Measurements from ENCODE around the gene PPP1R27. TPM values are rescaled to one million over a fixed set of nuclear protein-coding genes. Genes with fewer than 3 reads are reported as not detected.

PPP1R27 gene
- total RNA-seq, 6 donors from 2014 or later = not detected

DNA sequence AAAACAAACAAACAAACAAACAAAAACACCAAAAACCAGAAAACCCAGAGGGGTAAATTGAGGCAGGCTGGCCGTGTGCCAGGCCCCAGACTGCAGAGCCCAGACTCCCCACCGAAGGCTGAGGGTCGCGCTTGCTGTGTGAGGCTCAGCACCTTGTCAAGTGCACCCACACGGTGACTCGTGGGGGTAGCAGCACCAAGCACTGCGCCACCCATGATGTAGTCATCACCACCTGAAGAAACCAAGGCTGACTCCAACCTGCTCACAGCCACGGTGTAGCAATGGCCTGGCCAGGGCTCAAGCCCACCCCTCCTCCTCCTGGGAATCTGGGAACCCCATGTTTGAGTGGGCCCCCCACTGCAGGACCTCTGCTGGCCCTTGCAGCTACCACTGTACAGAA is 13.7 kb downstream of the PPP1R27 start:
- H3K36me3 ChIP-seq = peaks cover 0 to 26% (median 14%) of the 10 kb centered on the region in 4 donors
- H3K27me3 ChIP-seq = no peaks in the 10 kb centered on the region
- H3K4me3 ChIP-seq = peak overlapping the region in 1 of 4 donors; percentile 13
- peak in 1 of 2 donors; percentile 6 for ATAC-seq (ENCODE audit: low FRiP score in 2 of 2)
- H3K27ac ChIP-seq = peak overlapping the region; percentile 76 to 87 (median 84)
- 83 to 91% methylated on average over 4 to 8 of the region's 8 CpGs for WGBS, 2 donors
- no peak for DNase-seq
- no peaks in the 10 kb centered on the region for H3K9me3 ChIP-seq
- H3K4me1 ChIP-seq = peaks cover 17 to 19% (median 17%) of the 10 kb centered on the region in 4 donors
- TF ChIP-seq POLR2AphosphoS5 (IDR thresholded peaks at IDR 0.05) (no peak), EP300 (IDR thresholded peaks at IDR 0.05) (no peak), POLR2A (IDR thresholded peaks at IDR 0.05) (no peak)
- TF ChIP-seq, protein P1, sequence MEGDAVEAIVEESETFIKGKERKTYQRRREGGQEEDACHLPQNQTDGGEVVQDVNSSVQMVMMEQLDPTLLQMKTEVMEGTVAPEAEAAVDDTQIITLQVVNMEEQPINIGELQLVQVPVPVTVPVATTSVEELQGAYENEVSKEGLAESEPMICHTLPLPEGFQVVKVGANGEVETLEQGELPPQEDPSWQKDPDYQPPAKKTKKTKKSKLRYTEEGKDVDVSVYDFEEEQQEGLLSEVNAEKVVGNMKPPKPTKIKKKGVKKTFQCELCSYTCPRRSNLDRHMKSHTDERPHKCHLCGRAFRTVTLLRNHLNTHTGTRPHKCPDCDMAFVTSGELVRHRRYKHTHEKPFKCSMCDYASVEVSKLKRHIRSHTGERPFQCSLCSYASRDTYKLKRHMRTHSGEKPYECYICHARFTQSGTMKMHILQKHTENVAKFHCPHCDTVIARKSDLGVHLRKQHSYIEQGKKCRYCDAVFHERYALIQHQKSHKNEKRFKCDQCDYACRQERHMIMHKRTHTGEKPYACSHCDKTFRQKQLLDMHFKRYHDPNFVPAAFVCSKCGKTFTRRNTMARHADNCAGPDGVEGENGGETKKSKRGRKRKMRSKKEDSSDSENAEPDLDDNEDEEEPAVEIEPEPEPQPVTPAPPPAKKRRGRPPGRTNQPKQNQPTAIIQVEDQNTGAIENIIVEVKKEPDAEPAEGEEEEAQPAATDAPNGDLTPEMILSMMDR (IDR thresholded peaks at IDR 0.05) = no peak

DNA sequence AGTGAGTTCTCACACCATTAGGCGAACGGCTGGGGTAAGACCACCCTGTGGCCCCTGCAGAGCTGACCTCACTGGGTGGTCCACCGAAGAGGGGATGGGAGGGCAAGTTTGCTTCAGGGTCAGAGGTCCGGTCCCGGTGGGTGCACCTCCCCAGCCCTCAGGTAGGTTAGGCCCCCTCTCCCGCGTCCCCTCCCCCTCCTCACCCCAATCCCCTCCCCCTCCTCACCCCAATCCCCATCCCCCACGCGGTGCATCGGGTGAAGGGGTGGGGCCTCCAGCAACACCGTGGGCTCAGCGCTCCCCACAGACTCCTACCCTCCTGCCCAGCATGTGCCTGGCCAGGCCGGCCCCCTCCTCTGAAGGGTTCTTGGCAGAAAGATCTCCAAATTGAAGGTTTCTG is 15.1 kb downstream of the PPP1R27 start:
- 55% methylated on average over 4 of the region's 13 CpGs; no CpG with 5 or more reads in 1 of the 2 donors for WGBS, 2 donors
- no peaks in the 10 kb centered on the region for H3K9me3 ChIP-seq
- no peak for TF ChIP-seq EP300 (IDR thresholded peaks at IDR 0.05)
- no peak for TF ChIP-seq POLR2A (IDR thresholded peaks at IDR 0.05)
- no peak for TF ChIP-seq POLR2AphosphoS5 (IDR thresholded peaks at IDR 0.05)
- TF ChIP-seq, protein P1 (IDR thresholded peaks at IDR 0.05) = no peak
- ATAC-seq (ENCODE audit: low FRiP score in 2 of 2) (no peak), DNase-seq (no peak)
- H3K4me3 ChIP-seq = no peak overlapping the region
- no peaks in the 10 kb centered on the region for H3K27me3 ChIP-seq
- peaks cover 17 to 19% (median 17%) of the 10 kb centered on the region in 4 donors for H3K4me1 ChIP-seq
- H3K36me3 ChIP-seq = peaks cover 0 to 26% (median 14%) of the 10 kb centered on the region in 4 donors
- H3K27ac ChIP-seq = no peak overlapping the region

DNA sequence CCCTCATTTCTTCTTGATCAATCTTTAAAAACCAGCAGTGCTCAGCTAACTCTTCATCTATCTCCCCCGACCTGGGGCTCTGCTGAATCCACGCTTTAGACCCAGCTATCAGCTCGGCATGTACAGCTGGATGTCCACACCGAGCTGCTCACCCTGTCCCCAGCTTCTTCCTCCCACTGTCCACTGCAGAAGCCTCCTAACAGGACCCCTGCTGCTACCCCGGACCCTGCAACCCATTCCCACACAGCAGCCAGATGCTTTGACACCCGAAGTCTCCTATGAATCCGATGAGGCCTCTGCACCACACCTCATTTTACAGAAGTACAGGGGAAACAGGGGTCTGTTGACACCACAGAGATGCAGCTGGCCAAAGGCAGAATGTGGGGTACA is 17.1 kb downstream of the PPP1R27 start:
- no peaks in the 10 kb centered on the region for H3K9me3 ChIP-seq
- no peak for DNase-seq
- H3K4me1 ChIP-seq = peaks cover 17% of the 10 kb centered on the region in 4 donors
- H3K27ac ChIP-seq = no peak overlapping the region
- TF ChIP-seq, protein P1 (IDR thresholded peaks at IDR 0.05) = no peak
- no peak for TF ChIP-seq POLR2A (IDR thresholded peaks at IDR 0.05)
- no peak for TF ChIP-seq POLR2AphosphoS5 (IDR thresholded peaks at IDR 0.05)
- TF ChIP-seq EP300 (IDR thresholded peaks at IDR 0.05) = no peak
- no peaks in the 10 kb centered on the region for H3K27me3 ChIP-seq
- peaks cover 0 to 7% (median 2%) of the 10 kb centered on the region in 4 donors for H3K36me3 ChIP-seq
- WGBS, 2 donors = 42 to 70% methylated on average over 7 of the region's 7 CpGs
- no peak for ATAC-seq (ENCODE audit: low FRiP score in 2 of 2)
- no peak overlapping the region for H3K4me3 ChIP-seq

DNA sequence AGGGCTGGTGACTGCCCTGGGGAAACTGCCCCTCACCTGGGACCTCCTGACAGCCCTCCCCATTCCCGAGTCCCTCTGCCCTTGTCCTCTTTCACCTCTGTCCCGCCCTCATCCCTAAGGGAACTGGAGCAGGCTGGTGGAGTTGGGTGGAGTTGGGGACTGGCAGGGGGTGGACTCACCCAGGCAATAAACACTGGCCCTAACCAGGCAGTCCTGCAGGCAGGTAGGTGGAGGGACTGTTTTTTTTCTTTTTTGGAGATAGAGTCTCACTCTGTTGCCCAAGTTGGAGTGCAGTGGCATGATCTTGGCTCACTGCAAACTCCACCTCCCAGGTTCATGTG is 19.2 kb downstream of the PPP1R27 start:
- ATAC-seq (ENCODE audit: low FRiP score in 2 of 2) = no peak
- Histone ChIP-seq H3K27me3 (peaks cover 0 to 2% (median 0%) of the 10 kb centered on the region in 4 donors), H3K4me3 (no peak overlapping the region), H3K4me1 (no peaks in the 10 kb centered on the region), H3K36me3 (no peaks in the 10 kb centered on the region), H3K27ac (no peak overlapping the region), H3K9me3 (no peaks in the 10 kb centered on the region)
- WGBS, 2 donors = 37 to 67% methylated on average over 2 of the region's 2 CpGs
- DNase-seq = no peak
- no peak for TF ChIP-seq POLR2A (IDR thresholded peaks at IDR 0.05)
- no peak for TF ChIP-seq EP300 (IDR thresholded peaks at IDR 0.05)
- TF ChIP-seq, protein P1 (IDR thresholded peaks at IDR 0.05) = no peak
- no peak for TF ChIP-seq POLR2AphosphoS5 (IDR thresholded peaks at IDR 0.05)
